Neural progenitor cell (in vitro differentiated cells): ENCODE data around the gene FARP2.
"Not testable (repeated sequence)": the region's sequence is repeated elsewhere in the genome, so short reads cannot be mapped to it uniquely, and the experiment has no call there.

Experiments
- CTCF ChIP-seq: fragments of 200-600 bp; sonication (generic); IDR thresholded peaks from 2 replicates; pipeline ENCODE4 v1.5.1; 2017; ENCODE audit warnings: antibody characterized with exemption, mild to moderate bottlenecking
- EZH2 ChIP-seq: fragments of 200-600 bp; sonication (generic); IDR thresholded peaks from 2 replicates; pipeline ENCODE4 v1.6.1; 2017; ENCODE audit warnings: antibody characterized with exemption, mild to moderate bottlenecking, moderate library complexity
- EZH2phosphoT487 ChIP-seq: fragments of 200-600 bp; sonication (generic); IDR thresholded peaks from 2 replicates; pipeline ENCODE4 v1.6.1; 2017; ENCODE audit warnings: antibody characterized with exemption

- TF ChIP-seq CTCF, EZH2phosphoT487, EZH2: not testable (repeated sequence)
Observed at GRCh38 chr2:241423489-241423888, 67.4 kb downstream of the FARP2 start.
